ENCODE measurements around the gene CDH8. TPM values are rescaled to one million over a fixed set of nuclear protein-coding genes. Genes with fewer than 3 reads are reported as not detected.

Gene CDH8
- total and polyA plus RNA-seq, 2 donors (not counting 1 experiment from before 2014, with no cell fraction given), result not detected

- Histone ChIP-seq H3K79me2 (ENCODE audit: control insufficient read depth, insufficient read depth, low read length) (no peaks in the 10 kb centered on the region), H2AFZ (ENCODE audit: insufficient read depth, low read depth, low read length, poor library complexity, severe bottlenecking) (no peak overlapping the region), H3K9me3 (ENCODE audit: control extremely low read depth in 1 of 3, control insufficient read depth in 2 of 3, insufficient read depth in 1 of 3, low read length in 2 of 3) (peaks cover 0 to 4% (median 0%) of the 10 kb centered on the region in 3 donors), H3K4me3 (ENCODE audit: control extremely low read depth in 1 of 5, extremely low read depth in 1 of 5, insufficient read depth in 1 of 5, low read depth in 2 of 5, low read length in 4 of 5) (no peak overlapping the region), H3K4me1 (ENCODE audit: control insufficient read depth in 2 of 2, insufficient read depth in 2 of 2, low read length in 2 of 2) (no peaks in the 10 kb centered on the region), H3K36me3 (replicated peaks in 1 of 2; ENCODE audit: control extremely low read depth in 1 of 2, control insufficient read depth in 1 of 2, extremely low read depth in 1 of 2, insufficient read depth in 2 of 2, low read length in 1 of 2) (no peaks in the 10 kb centered on the region), H3K27ac (ENCODE audit: low read length in 2 of 2) (no peak overlapping the region), H3K27me3 (replicated peaks in 1 of 4; ENCODE audit: control extremely low read depth in 1 of 4, control insufficient read depth in 3 of 4, insufficient read depth in 4 of 4, low read length in 3 of 4) (no peaks in the 10 kb centered on the region), H3K4me2 (replicated peaks; ENCODE audit: low read depth, low read length, poor library complexity, severe bottlenecking) (no peak overlapping the region), H4K20me1 (ENCODE audit: control insufficient read depth, insufficient read depth, low read length, poor library complexity, severe bottlenecking) (no peaks in the 10 kb centered on the region), H3K9ac (ENCODE audit: low read length) (no peak overlapping the region)
- no peak overlapping the region for H3K4me3 Mint-ChIP-seq
- ATAC-seq (ENCODE audit: low read depth) (no peak), DNase-seq (no peak)
- 100% methylated on average over 1 of the region's 1 CpG for WGBS (ENCODE audit: insufficient coverage)
- ChIA-PET CTCF (no interaction called here), POLR2A (no interaction called here)
- intact Hi-C loops (cut with micrococcal nuclease), result no loop called here
- no peaks in the 10 kb centered on the region for H3K4me1 Mint-ChIP-seq
- no peak overlapping the region for H3K27ac Mint-ChIP-seq
- peaks cover 2% of the 10 kb centered on the region for H3K9me3 Mint-ChIP-seq (ENCODE audit: insufficient read depth)
- no peaks in the 10 kb centered on the region for H3K27me3 Mint-ChIP-seq
- TF ChIP-seq EZH2 (IDR thresholded peaks at IDR 0.05; ENCODE audit: borderline replicate concordance, insufficient read depth, low read depth, low read length, poor library complexity, severe bottlenecking), result no peak
- no peak for TF ChIP-seq CTCF (IDR thresholded peaks at IDR 0.05)
These were observed 135.8 kb downstream of the CDH8 start for GRCh38 chr16:61900482-61900881.

- Histone ChIP-seq H3K27me3 (replicated peaks in 1 of 4; ENCODE audit: control extremely low read depth in 1 of 4, control insufficient read depth in 3 of 4, insufficient read depth in 4 of 4, low read length in 3 of 4) (no peaks in the 10 kb centered on the region), H3K4me2 (replicated peaks; ENCODE audit: low read depth, low read length, poor library complexity, severe bottlenecking) (no peak overlapping the region), H3K27ac (ENCODE audit: low read length in 2 of 2) (no peak overlapping the region), H2AFZ (ENCODE audit: insufficient read depth, low read depth, low read length, poor library complexity, severe bottlenecking) (no peak overlapping the region), H4K20me1 (ENCODE audit: control insufficient read depth, insufficient read depth, low read length, poor library complexity, severe bottlenecking) (no peaks in the 10 kb centered on the region), H3K79me2 (ENCODE audit: control insufficient read depth, insufficient read depth, low read length) (no peaks in the 10 kb centered on the region), H3K4me1 (ENCODE audit: control insufficient read depth in 2 of 2, insufficient read depth in 2 of 2, low read length in 2 of 2) (no peaks in the 10 kb centered on the region), H3K4me3 (ENCODE audit: control extremely low read depth in 1 of 5, extremely low read depth in 1 of 5, insufficient read depth in 1 of 5, low read depth in 2 of 5, low read length in 4 of 5) (no peak overlapping the region), H3K9me3 (ENCODE audit: control extremely low read depth in 1 of 3, control insufficient read depth in 2 of 3, insufficient read depth in 1 of 3, low read length in 2 of 3) (no peaks in the 10 kb centered on the region), H3K9ac (ENCODE audit: low read length) (no peak overlapping the region), H3K36me3 (replicated peaks in 1 of 2; ENCODE audit: control extremely low read depth in 1 of 2, control insufficient read depth in 1 of 2, extremely low read depth in 1 of 2, insufficient read depth in 2 of 2, low read length in 1 of 2) (no peaks in the 10 kb centered on the region)
- ATAC-seq (ENCODE audit: low read depth), result no peak
- WGBS (ENCODE audit: insufficient coverage), result 100% methylated on average over 2 of the region's 3 CpGs
- POLR2A ChIA-PET, result no interaction called here
- intact Hi-C loops (cut with micrococcal nuclease), result no loop called here
- TF ChIP-seq CTCF (IDR thresholded peaks at IDR 0.05) (no peak), EZH2 (IDR thresholded peaks at IDR 0.05; ENCODE audit: borderline replicate concordance, insufficient read depth, low read depth, low read length, poor library complexity, severe bottlenecking) (no peak)
- CTCF ChIA-PET, result no interaction called here
- DNase-seq, result no peak
- Mint-ChIP-seq H3K4me3 (no peak overlapping the region), H3K27me3 (no peaks in the 10 kb centered on the region), H3K9me3 (ENCODE audit: insufficient read depth) (peaks cover 7% of the 10 kb centered on the region), H3K4me1 (no peaks in the 10 kb centered on the region), H3K27ac (no peak overlapping the region)
These were observed 138.6 kb downstream of the CDH8 start for GRCh38 chr16:61897657-61898056.
